CD4-positive, alpha-beta T cell (primary cell): ENCODE data around the gene ZNRF4. TPM values are rescaled to one million over a fixed set of nuclear protein-coding genes. Genes with fewer than 3 reads are reported as not detected.

Experiments used
- ATAC-seq: fragments of 200-7000 bp; cut with Tn5 transposase; one replicate; pipeline ENCODE4 v1.10.0; 2022; ENCODE audit warnings: mild to moderate bottlenecking; ENCODE audit not compliant: poor library complexity
- CTCF ChIA-PET: fragments of 350-600 bp; sonication (Branson Sonifier 250); formaldehyde crosslinking; loops from one replicate; lab custom pipeline; 2021; ENCODE audit warnings: antibody characterized with exemption, inconsistent platforms; lab: Charles Lee
- POLR2A ChIA-PET: fragments of 350-600 bp; sonication (Branson Sonifier 250); formaldehyde crosslinking; loops from one replicate; lab custom pipeline; 2021; ENCODE audit warnings: antibody characterized with exemption, inconsistent platforms; lab: Charles Lee
- DNase-seq, 14 experiments: peaks; one replicate each; pipeline ENCODE4 v3.0.0-alpha.2; 2013 to 2020; ENCODE audit warnings: mixed read lengths in 2 of 14
- H3K27ac ChIP-seq, 2 donors: one replicate each; pipeline versions ENCODE4 v1.5.1 to v1.7.0; 2013; ENCODE audit warnings: low read length in 2 of 2, low read depth in 1 of 2, mild to moderate bottlenecking in 1 of 2
- H3K27me3 ChIP-seq, 2 experiments: 1 replicate in 1 of 2; 2 replicates in 1 of 2; pipeline versions ENCODE4 v1.6.1 to v1.7.0; 2013; ENCODE audit warnings: low read length in 2 of 2, control low read depth in 1 of 2, mild to moderate bottlenecking in 1 of 2, moderate library complexity in 1 of 2; ENCODE audit not compliant: insufficient read depth in 2 of 2, control insufficient read depth in 1 of 2
- H3K36me3 ChIP-seq: one replicate; pipeline ENCODE4 v1.6.1; 2013; ENCODE audit warnings: low read length, control low read depth; ENCODE audit not compliant: insufficient read depth
- H3K4me1 ChIP-seq: one replicate; pipeline ENCODE4 v1.6.1; 2013; ENCODE audit warnings: low read length, control low read depth; ENCODE audit not compliant: insufficient read depth
- H3K4me3 ChIP-seq: one replicate; pipeline ENCODE4 v1.5.1; 2013; ENCODE audit warnings: mild to moderate bottlenecking, low read length, moderate library complexity
- H3K9me3 ChIP-seq, 2 experiments: 1 replicate in 1 of 2; 2 replicates in 1 of 2; pipeline versions ENCODE4 v1.6.1 to v1.7.0; 2013; ENCODE audit warnings: low read length in 2 of 2, mild to moderate bottlenecking in 2 of 2, control low read depth in 1 of 2, moderate library complexity in 1 of 2; ENCODE audit not compliant: control insufficient read depth in 1 of 2, insufficient read depth in 1 of 2
- H3K27ac Mint-ChIP-seq: one replicate; pipeline ENCODE4 v1.8.0; 2020; ENCODE audit warnings: mixed read lengths
- H3K27me3 Mint-ChIP-seq: one replicate; pipeline ENCODE4 v1.8.0; 2021; ENCODE audit warnings: mixed read lengths
- H3K36me3 Mint-ChIP-seq: one replicate; pipeline ENCODE4 v1.8.0; 2021; ENCODE audit warnings: low read depth, mixed read lengths
- H3K4me1 Mint-ChIP-seq: one replicate; pipeline ENCODE4 v1.8.0; 2021; ENCODE audit warnings: low read depth, mixed read lengths
- H3K4me3 Mint-ChIP-seq: one replicate; pipeline ENCODE4 v1.8.0; 2020; ENCODE audit warnings: mild to moderate bottlenecking, mixed read lengths
- H3K9me3 Mint-ChIP-seq: one replicate; pipeline ENCODE4 v1.8.0; 2020; ENCODE audit warnings: mixed read lengths
- intact Hi-C, 2 experiments: fragments of 100-400 bp; cut with DNase I in 1 of 2; cut with micrococcal nuclease in 1 of 2; formaldehyde crosslinking; loops; one replicate each; pipeline versions ENCODE4 v1.15.1 to v1.9.0; 2023 to 2025; cut with DNase I, micrococcal nuclease
- total RNA-seq, 174 experiments: library from RNA in 2 of 174; stranded (reverse) in 2 of 174; gene quantifications; one replicate each; pipeline ENCODE4 v1.2.3 and lab custom pipeline; 2021 to 2026
- TF ChIP-seq, protein P1 (sequence below): fragments of 200-600 bp; IDR thresholded peaks from one replicate; pipeline ENCODE4 v1.8.0; 2022; ENCODE audit warnings: antibody characterized with exemption, mild to moderate bottlenecking

The ZNRF4 gene
- total RNA-seq, 2 experiments from 2014 or later = not detected

GRCh38 chr19:5425260-5425659, 30.0 kb upstream of the ZNRF4 start:
- Histone ChIP-seq H3K27me3 (peaks cover 0 to 7% of the 10 kb centered on the region in 2 experiments), H3K4me3 (no peak overlapping the region), H3K36me3 (no peaks in the 10 kb centered on the region), H3K27ac (no peak overlapping the region), H3K4me1 (no peaks in the 10 kb centered on the region), H3K9me3 (no peaks in the 10 kb centered on the region)
- Mint-ChIP-seq H3K4me3 (no peak overlapping the region), H3K36me3 (no peaks in the 10 kb centered on the region), H3K27ac (no peak overlapping the region), H3K4me1 (no peaks in the 10 kb centered on the region), H3K27me3 (peaks cover 41% of the 10 kb centered on the region), H3K9me3 (peaks cover 2% of the 10 kb centered on the region)
- TF ChIP-seq, protein P1, sequence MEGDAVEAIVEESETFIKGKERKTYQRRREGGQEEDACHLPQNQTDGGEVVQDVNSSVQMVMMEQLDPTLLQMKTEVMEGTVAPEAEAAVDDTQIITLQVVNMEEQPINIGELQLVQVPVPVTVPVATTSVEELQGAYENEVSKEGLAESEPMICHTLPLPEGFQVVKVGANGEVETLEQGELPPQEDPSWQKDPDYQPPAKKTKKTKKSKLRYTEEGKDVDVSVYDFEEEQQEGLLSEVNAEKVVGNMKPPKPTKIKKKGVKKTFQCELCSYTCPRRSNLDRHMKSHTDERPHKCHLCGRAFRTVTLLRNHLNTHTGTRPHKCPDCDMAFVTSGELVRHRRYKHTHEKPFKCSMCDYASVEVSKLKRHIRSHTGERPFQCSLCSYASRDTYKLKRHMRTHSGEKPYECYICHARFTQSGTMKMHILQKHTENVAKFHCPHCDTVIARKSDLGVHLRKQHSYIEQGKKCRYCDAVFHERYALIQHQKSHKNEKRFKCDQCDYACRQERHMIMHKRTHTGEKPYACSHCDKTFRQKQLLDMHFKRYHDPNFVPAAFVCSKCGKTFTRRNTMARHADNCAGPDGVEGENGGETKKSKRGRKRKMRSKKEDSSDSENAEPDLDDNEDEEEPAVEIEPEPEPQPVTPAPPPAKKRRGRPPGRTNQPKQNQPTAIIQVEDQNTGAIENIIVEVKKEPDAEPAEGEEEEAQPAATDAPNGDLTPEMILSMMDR = no peak
- DNase-seq = no peak
- no peak for ATAC-seq
- intact Hi-C loops = no loop called here
- CTCF ChIA-PET = no interaction called here
- POLR2A ChIA-PET = no interaction called here

- intact Hi-C loops = no loop called here
- DNase-seq (no peak), ATAC-seq (no peak)
- Histone ChIP-seq H3K36me3 (no peaks in the 10 kb centered on the region), H3K4me1 (no peaks in the 10 kb centered on the region), H3K9me3 (peaks cover 0 to 5% of the 10 kb centered on the region in 2 experiments), H3K4me3 (no peak overlapping the region), H3K27ac (no peak overlapping the region), H3K27me3 (peaks cover 0 to 7% of the 10 kb centered on the region in 2 experiments)
- ChIA-PET POLR2A (interaction anchor here (0.7 kb wide), 1 partner anchor 1578 kb away, joined by 3 read pairs; no protein-coding TSS in a partner anchor), CTCF (no interaction called here)
- Mint-ChIP-seq H3K27me3 (peaks cover 30% of the 10 kb centered on the region), H3K4me1 (no peaks in the 10 kb centered on the region), H3K36me3 (no peaks in the 10 kb centered on the region), H3K27ac (no peak overlapping the region), H3K4me3 (no peak overlapping the region), H3K9me3 (no peaks in the 10 kb centered on the region)
- TF ChIP-seq, protein P1 = no peak
Observed at GRCh38 chr19:5430237-5430636, 25.0 kb upstream of the ZNRF4 start.

DNA sequence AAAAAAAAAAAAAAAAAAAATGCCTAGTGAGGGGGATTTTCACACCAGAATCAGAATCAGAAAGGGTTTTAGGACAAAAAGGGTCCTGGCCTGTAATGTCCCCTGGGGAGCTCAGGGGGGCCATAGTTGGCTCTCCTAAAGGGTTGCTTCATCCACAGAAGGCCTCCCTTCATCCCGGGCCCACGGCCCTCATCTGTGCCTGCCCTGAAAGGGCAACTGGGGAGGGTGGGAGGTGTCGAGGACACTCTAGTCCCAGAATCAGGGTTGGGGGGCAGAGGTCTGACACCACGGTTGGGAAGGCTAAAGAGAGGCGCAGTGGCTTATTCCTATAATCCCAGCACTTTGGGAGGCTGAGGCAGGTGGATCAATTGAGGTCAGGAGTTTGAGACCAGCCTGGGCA, 22.5 kb upstream of the ZNRF4 start:
- Mint-ChIP-seq H3K36me3 (no peaks in the 10 kb centered on the region), H3K9me3 (no peaks in the 10 kb centered on the region), H3K27ac (no peak overlapping the region), H3K4me3 (no peak overlapping the region), H3K4me1 (no peaks in the 10 kb centered on the region), H3K27me3 (peaks cover 28% of the 10 kb centered on the region)
- no peaks in the 10 kb centered on the region for H3K36me3 ChIP-seq
- ChIA-PET CTCF (interaction anchor here (0.7 kb wide), 1 partner anchor 10 kb away, joined by 4 read pairs; no protein-coding TSS in a partner anchor), POLR2A (no interaction called here)
- peaks cover under 1 to 7% of the 10 kb centered on the region in 2 experiments for H3K27me3 ChIP-seq
- H3K27ac ChIP-seq = no peak overlapping the region
- TF ChIP-seq, protein P1 = no peak
- intact Hi-C loops = no loop called here
- H3K4me3 ChIP-seq = no peak overlapping the region
- DNase-seq (no peak), ATAC-seq (no peak)
- H3K4me1 ChIP-seq = no peaks in the 10 kb centered on the region
- H3K9me3 ChIP-seq = peaks cover 0 to 19% of the 10 kb centered on the region in 2 experiments
